Measurements from ENCODE around the gene RNF125.

Gene RNF125

GRCh38 chr18:32048507-32049091, 30.0 kb downstream of the RNF125 start:
- no peak overlapping the region for H2AFZ ChIP-seq (ENCODE audit: low read depth, low read length)
- H3K36me3 ChIP-seq (ENCODE audit: insufficient read depth, low read length), result no peaks in the 10 kb centered on the region
- H3K4me3 ChIP-seq (ENCODE audit: low read depth in 1 of 2, low read length in 2 of 2), result no peak overlapping the region
- H3K27me3 ChIP-seq (ENCODE audit: insufficient read depth, low read length, poor library complexity), result no peaks in the 10 kb centered on the region
- DNase-seq, result no peak
- TF ChIP-seq EZH2 (IDR thresholded peaks at IDR 0.05; ENCODE audit: borderline replicate concordance, low read depth, low read length, severe bottlenecking) (no peak), CTCF (IDR thresholded peaks at IDR 0.05; ENCODE audit: borderline replicate concordance, extremely low read depth, low read length, poor library complexity, severe bottlenecking) (no peak)
- 0 out of 2 replicates have a peak overlapping the region, but pooled peaks have one; percentile 5 for H3K4me2 ChIP-seq (ENCODE audit: insufficient read depth, low read length)
- peak overlapping the region; percentile 67 for H3K27ac ChIP-seq (ENCODE audit: low read length)
- peak; percentile 47; the same call in 2 of the 3 replicates for ATAC-seq (ENCODE audit: insufficient read depth, low read depth)
- H3K4me1 ChIP-seq (ENCODE audit: insufficient read depth, low read length), result peaks cover 29% of the 10 kb centered on the region
- H3K79me2 ChIP-seq (ENCODE audit: insufficient read depth, low read length), result no peaks in the 10 kb centered on the region
- H3K9me3 ChIP-seq (ENCODE audit: insufficient read depth, low read length, severe bottlenecking), result no peaks in the 10 kb centered on the region
- peaks cover 5% of the 10 kb centered on the region; the same call in 1 of the 2 replicates for H4K20me1 ChIP-seq (ENCODE audit: insufficient read depth, low read length)
- no peak overlapping the region for H3K9ac ChIP-seq (ENCODE audit: low read depth, low read length)

- no peaks in the 10 kb centered on the region for H3K79me2 ChIP-seq (ENCODE audit: insufficient read depth, low read length)
- H3K9ac ChIP-seq (ENCODE audit: low read depth, low read length), result no peak overlapping the region
- peaks cover 5% of the 10 kb centered on the region; the same call in 1 of the 2 replicates for H4K20me1 ChIP-seq (ENCODE audit: insufficient read depth, low read length)
- H3K27me3 ChIP-seq (ENCODE audit: insufficient read depth, low read length, poor library complexity), result no peaks in the 10 kb centered on the region
- peak; percentile 87 for ATAC-seq (ENCODE audit: insufficient read depth, low read depth)
- H3K36me3 ChIP-seq (ENCODE audit: insufficient read depth, low read length), result no peaks in the 10 kb centered on the region
- peaks cover 29% of the 10 kb centered on the region for H3K4me1 ChIP-seq (ENCODE audit: insufficient read depth, low read length)
- no peak for TF ChIP-seq CTCF (IDR thresholded peaks at IDR 0.05; ENCODE audit: borderline replicate concordance, extremely low read depth, low read length, poor library complexity, severe bottlenecking)
- TF ChIP-seq EZH2 (IDR thresholded peaks at IDR 0.05; ENCODE audit: borderline replicate concordance, low read depth, low read length, severe bottlenecking), result no peak
- peak; percentile 72 for DNase-seq
- H3K4me2 ChIP-seq (ENCODE audit: insufficient read depth, low read length), result peak overlapping the region; percentile 2; the same call in 1 of the 2 replicates
- H3K27ac ChIP-seq (ENCODE audit: low read length), result peak overlapping the region; percentile 67
- no peaks in the 10 kb centered on the region for H3K9me3 ChIP-seq (ENCODE audit: insufficient read depth, low read length, severe bottlenecking)
- H2AFZ ChIP-seq (ENCODE audit: low read depth, low read length), result no peak overlapping the region
- no peak overlapping the region for H3K4me3 ChIP-seq (ENCODE audit: low read depth in 1 of 2, low read length in 2 of 2)
These were observed 31.0 kb downstream of the RNF125 start for GRCh38 chr18:32049393-32050171.

- no peak overlapping the region for H3K4me2 ChIP-seq (ENCODE audit: insufficient read depth, low read length)
- H3K4me1 ChIP-seq (ENCODE audit: insufficient read depth, low read length), result peaks cover 7% of the 10 kb centered on the region
- H3K27me3 ChIP-seq (ENCODE audit: insufficient read depth, low read length, poor library complexity), result no peaks in the 10 kb centered on the region
- no peak for TF ChIP-seq EZH2 (IDR thresholded peaks at IDR 0.05; ENCODE audit: borderline replicate concordance, low read depth, low read length, severe bottlenecking)
- no peak for TF ChIP-seq CTCF (IDR thresholded peaks at IDR 0.05; ENCODE audit: borderline replicate concordance, extremely low read depth, low read length, poor library complexity, severe bottlenecking)
- no peak overlapping the region for H3K4me3 ChIP-seq (ENCODE audit: low read depth in 1 of 2, low read length in 2 of 2)
- DNase-seq (no peak), ATAC-seq (ENCODE audit: insufficient read depth, low read depth) (no peak)
- H4K20me1 ChIP-seq (ENCODE audit: insufficient read depth, low read length), result no peaks in the 10 kb centered on the region
- H3K27ac ChIP-seq (ENCODE audit: low read length), result no peak overlapping the region
- H3K36me3 ChIP-seq (ENCODE audit: insufficient read depth, low read length), result no peaks in the 10 kb centered on the region
- no peaks in the 10 kb centered on the region for H3K9me3 ChIP-seq (ENCODE audit: insufficient read depth, low read length, severe bottlenecking)
- H3K9ac ChIP-seq (ENCODE audit: low read depth, low read length), result no peak overlapping the region
- no peak overlapping the region for H2AFZ ChIP-seq (ENCODE audit: low read depth, low read length)
- no peaks in the 10 kb centered on the region for H3K79me2 ChIP-seq (ENCODE audit: insufficient read depth, low read length)
These were observed 38.2 kb downstream of the RNF125 start for GRCh38 chr18:32056613-32057358.
